ENCODE results near the gene BRD9.

The BRD9 gene

GRCh38 chr5:868428-869135 lies 24.0 kb downstream of the BRD9 start:
- H3K4me3 Mint-ChIP-seq: no peak overlapping the region
- ATAC-seq (ENCODE audit: low read depth) (no peak), DNase-seq (ENCODE audit: low spot score in 2 of 2) (no peak)
- peaks cover 4% of the 10 kb centered on the region for H3K4me1 Mint-ChIP-seq
- peaks cover 41% of the 10 kb centered on the region for H3K36me3 Mint-ChIP-seq
- no peaks in the 10 kb centered on the region for H3K27me3 Mint-ChIP-seq
- H3K27ac Mint-ChIP-seq: no peak overlapping the region
- H3K9me3 Mint-ChIP-seq: no peaks in the 10 kb centered on the region

- DNase-seq (ENCODE audit: low spot score in 2 of 2) (no peak), ATAC-seq (ENCODE audit: low read depth) (no peak)
- no peaks in the 10 kb centered on the region for H3K27me3 Mint-ChIP-seq
- H3K4me3 Mint-ChIP-seq: no peak overlapping the region
- H3K27ac Mint-ChIP-seq: no peak overlapping the region
- H3K9me3 Mint-ChIP-seq: no peaks in the 10 kb centered on the region
- H3K36me3 Mint-ChIP-seq: peaks cover 40% of the 10 kb centered on the region
- H3K4me1 Mint-ChIP-seq: no peaks in the 10 kb centered on the region
Observed at GRCh38 chr5:867300-867870, 25.2 kb downstream of the BRD9 start.

- ATAC-seq (ENCODE audit: low read depth) (no peak), DNase-seq (ENCODE audit: low spot score in 2 of 2) (no peak)
- H3K27ac Mint-ChIP-seq: no peak overlapping the region
- H3K4me3 Mint-ChIP-seq: no peak overlapping the region
- no peaks in the 10 kb centered on the region for H3K27me3 Mint-ChIP-seq
- peaks cover 40% of the 10 kb centered on the region for H3K36me3 Mint-ChIP-seq
- peaks cover 2% of the 10 kb centered on the region for H3K4me1 Mint-ChIP-seq
- H3K9me3 Mint-ChIP-seq: no peaks in the 10 kb centered on the region
Observed at GRCh38 chr5:865771-866170, 26.8 kb downstream of the BRD9 start.

- ATAC-seq (ENCODE audit: low read depth): no peak
- peaks cover 3% of the 10 kb centered on the region for H3K4me1 Mint-ChIP-seq
- H3K27me3 Mint-ChIP-seq: no peaks in the 10 kb centered on the region
- no peak overlapping the region for H3K4me3 Mint-ChIP-seq
- DNase-seq (ENCODE audit: low spot score in 2 of 2): no peak
- H3K9me3 Mint-ChIP-seq: no peaks in the 10 kb centered on the region
- peaks cover 40% of the 10 kb centered on the region for H3K36me3 Mint-ChIP-seq
- H3K27ac Mint-ChIP-seq: no peak overlapping the region
Observed at GRCh38 chr5:865168-865521, 27.5 kb downstream of the BRD9 start.

- H3K27ac Mint-ChIP-seq: no peak overlapping the region
- no peaks in the 10 kb centered on the region for H3K27me3 Mint-ChIP-seq
- H3K4me1 Mint-ChIP-seq: peaks cover 3% of the 10 kb centered on the region
- H3K9me3 Mint-ChIP-seq: no peaks in the 10 kb centered on the region
- H3K36me3 Mint-ChIP-seq: peaks cover 38% of the 10 kb centered on the region
- ATAC-seq (ENCODE audit: low read depth) (no peak), DNase-seq (ENCODE audit: low spot score in 2 of 2) (no peak)
- no peak overlapping the region for H3K4me3 Mint-ChIP-seq
Observed at GRCh38 chr5:864492-865167, 28.0 kb downstream of the BRD9 start.

- H3K9me3 Mint-ChIP-seq: no peaks in the 10 kb centered on the region
- peaks cover 3% of the 10 kb centered on the region for H3K4me1 Mint-ChIP-seq
- no peak overlapping the region for H3K4me3 Mint-ChIP-seq
- H3K36me3 Mint-ChIP-seq: peaks cover 30% of the 10 kb centered on the region
- ATAC-seq (ENCODE audit: low read depth): no peak
- no peak for DNase-seq (ENCODE audit: low spot score in 2 of 2)
- H3K27ac Mint-ChIP-seq: no peak overlapping the region
- no peaks in the 10 kb centered on the region for H3K27me3 Mint-ChIP-seq
Observed at GRCh38 chr5:863244-863805, 29.3 kb downstream of the BRD9 start.

- no peak overlapping the region for H3K27ac Mint-ChIP-seq
- no peak for DNase-seq (ENCODE audit: low spot score in 2 of 2)
Observed at GRCh38 chr5:862367-863243, 30.0 kb downstream of the BRD9 start.

GRCh38 chr5:861442-862366 lies 30.9 kb downstream of the BRD9 start:
- Mint-ChIP-seq H3K9me3 (no peaks in the 10 kb centered on the region), H3K4me1 (peaks cover 3% of the 10 kb centered on the region), H3K36me3 (peaks cover 20% of the 10 kb centered on the region), H3K27ac (no peak overlapping the region), H3K27me3 (no peaks in the 10 kb centered on the region), H3K4me3 (no peak overlapping the region)
- ATAC-seq (ENCODE audit: low read depth) (no peak), DNase-seq (ENCODE audit: low spot score in 2 of 2) (no peak)

More at GRCh38 chr5:862367-863243, 30.0 kb downstream of the BRD9 start:
- ATAC-seq (ENCODE audit: low read depth): no peak
- no peak overlapping the region for H3K4me3 Mint-ChIP-seq
- H3K27me3 Mint-ChIP-seq: no peaks in the 10 kb centered on the region
- peaks cover 25% of the 10 kb centered on the region for H3K36me3 Mint-ChIP-seq
- peaks cover 3% of the 10 kb centered on the region for H3K4me1 Mint-ChIP-seq
- H3K9me3 Mint-ChIP-seq: no peaks in the 10 kb centered on the region

GRCh38 chr5:860506-861150 lies 32.0 kb downstream of the BRD9 start:
- DNase-seq (ENCODE audit: low spot score in 2 of 2): no peak
- Mint-ChIP-seq H3K27ac (no peak overlapping the region), H3K4me1 (peaks cover 3% of the 10 kb centered on the region), H3K4me3 (no peak overlapping the region), H3K36me3 (peaks cover 13% of the 10 kb centered on the region), H3K27me3 (no peaks in the 10 kb centered on the region), H3K9me3 (no peaks in the 10 kb centered on the region)
- no peak for ATAC-seq (ENCODE audit: low read depth)

GRCh38 chr5:859798-860296 lies 32.8 kb downstream of the BRD9 start:
- Mint-ChIP-seq H3K9me3 (no peaks in the 10 kb centered on the region), H3K27me3 (no peaks in the 10 kb centered on the region), H3K27ac (no peak overlapping the region), H3K4me1 (peaks cover 3% of the 10 kb centered on the region), H3K36me3 (peaks cover 10% of the 10 kb centered on the region), H3K4me3 (no peak overlapping the region)
- DNase-seq (ENCODE audit: low spot score in 2 of 2) (no peak), ATAC-seq (ENCODE audit: low read depth) (no peak)

GRCh38 chr5:859391-859790 lies 33.2 kb downstream of the BRD9 start:
- no peaks in the 10 kb centered on the region for H3K9me3 Mint-ChIP-seq
- H3K4me1 Mint-ChIP-seq: peaks cover 3% of the 10 kb centered on the region
- H3K4me3 Mint-ChIP-seq: no peak overlapping the region
- peaks cover 10% of the 10 kb centered on the region for H3K36me3 Mint-ChIP-seq
- no peak overlapping the region for H3K27ac Mint-ChIP-seq
- no peaks in the 10 kb centered on the region for H3K27me3 Mint-ChIP-seq
- no peak for DNase-seq (ENCODE audit: low spot score in 2 of 2)
- ATAC-seq (ENCODE audit: low read depth): no peak

- ATAC-seq (ENCODE audit: low read depth): no peak
- Mint-ChIP-seq H3K36me3 (peaks cover 6% of the 10 kb centered on the region), H3K27ac (no peak overlapping the region), H3K27me3 (no peaks in the 10 kb centered on the region), H3K4me1 (peaks cover 3% of the 10 kb centered on the region), H3K4me3 (no peak overlapping the region), H3K9me3 (no peaks in the 10 kb centered on the region)
- no peak for DNase-seq (ENCODE audit: low spot score in 2 of 2)
Observed at GRCh38 chr5:858726-859125, 33.9 kb downstream of the BRD9 start.

Measured in memory B cell (primary cell).